ENCODE data around the gene WWOX. TPM values are rescaled to one million over a fixed set of nuclear protein-coding genes. Genes with fewer than 3 reads are reported as not detected.

The WWOX gene
- total RNA-seq, 1 donor from 2014 or later: 18.6 TPM

GRCh38 chr16:78563905-78564304 lies 464.5 kb downstream of the WWOX start:
- H3K4me1 Mint-ChIP-seq (ENCODE audit: unreplicated experiment): no peaks in the 10 kb centered on the region
- no peak overlapping the region for H3K4me3 Mint-ChIP-seq (ENCODE audit: unreplicated experiment)
- H3K27me3 Mint-ChIP-seq (ENCODE audit: unreplicated experiment): no peaks in the 10 kb centered on the region
- no peaks in the 10 kb centered on the region for H3K9me3 Mint-ChIP-seq (ENCODE audit: unreplicated experiment)
- TF ChIP-seq CTCF (IDR thresholded peaks at IDR 0.05; ENCODE audit: unreplicated experiment): no peak
- no peak overlapping the region for H3K27ac Mint-ChIP-seq (ENCODE audit: unreplicated experiment)
- no peaks in the 10 kb centered on the region for H3K36me3 Mint-ChIP-seq (ENCODE audit: low read depth, unreplicated experiment)
- DNase-seq (ENCODE audit: low spot score): no peak

GRCh38 chr16:78566397-78567073 lies 467.1 kb downstream of the WWOX start:
- Mint-ChIP-seq H3K36me3 (ENCODE audit: low read depth, unreplicated experiment) (no peaks in the 10 kb centered on the region), H3K4me3 (ENCODE audit: unreplicated experiment) (no peak overlapping the region), H3K27ac (ENCODE audit: unreplicated experiment) (no peak overlapping the region), H3K4me1 (ENCODE audit: unreplicated experiment) (no peaks in the 10 kb centered on the region), H3K9me3 (ENCODE audit: unreplicated experiment) (no peaks in the 10 kb centered on the region), H3K27me3 (ENCODE audit: unreplicated experiment) (no peaks in the 10 kb centered on the region)
- TF ChIP-seq CTCF (IDR thresholded peaks at IDR 0.05; ENCODE audit: unreplicated experiment): no peak
- no peak for DNase-seq (ENCODE audit: low spot score)

GRCh38 chr16:78570399-78571141 lies 471.1 kb downstream of the WWOX start:
- Mint-ChIP-seq H3K27ac (ENCODE audit: unreplicated experiment) (no peak overlapping the region), H3K9me3 (ENCODE audit: unreplicated experiment) (no peaks in the 10 kb centered on the region), H3K4me1 (ENCODE audit: unreplicated experiment) (no peaks in the 10 kb centered on the region), H3K27me3 (ENCODE audit: unreplicated experiment) (no peaks in the 10 kb centered on the region), H3K36me3 (ENCODE audit: low read depth, unreplicated experiment) (no peaks in the 10 kb centered on the region), H3K4me3 (ENCODE audit: unreplicated experiment) (no peak overlapping the region)
- DNase-seq (ENCODE audit: low spot score): no peak
- no peak for TF ChIP-seq CTCF (IDR thresholded peaks at IDR 0.05; ENCODE audit: unreplicated experiment)

GRCh38 chr16:78571434-78571833 lies 472.0 kb downstream of the WWOX start:
- Mint-ChIP-seq H3K36me3 (ENCODE audit: low read depth, unreplicated experiment) (no peaks in the 10 kb centered on the region), H3K4me1 (ENCODE audit: unreplicated experiment) (no peaks in the 10 kb centered on the region), H3K9me3 (ENCODE audit: unreplicated experiment) (no peaks in the 10 kb centered on the region), H3K27ac (ENCODE audit: unreplicated experiment) (no peak overlapping the region), H3K4me3 (ENCODE audit: unreplicated experiment) (no peak overlapping the region), H3K27me3 (ENCODE audit: unreplicated experiment) (no peaks in the 10 kb centered on the region)
- no peak for DNase-seq (ENCODE audit: low spot score)
- no peak for TF ChIP-seq CTCF (IDR thresholded peaks at IDR 0.05; ENCODE audit: unreplicated experiment)

GRCh38 chr16:78571898-78572358 lies 472.5 kb downstream of the WWOX start:
- no peak overlapping the region for H3K27ac Mint-ChIP-seq (ENCODE audit: unreplicated experiment)
- no peak overlapping the region for H3K4me3 Mint-ChIP-seq (ENCODE audit: unreplicated experiment)
- no peaks in the 10 kb centered on the region for H3K9me3 Mint-ChIP-seq (ENCODE audit: unreplicated experiment)
- H3K27me3 Mint-ChIP-seq (ENCODE audit: unreplicated experiment): no peaks in the 10 kb centered on the region
- H3K36me3 Mint-ChIP-seq (ENCODE audit: low read depth, unreplicated experiment): no peaks in the 10 kb centered on the region
- DNase-seq (ENCODE audit: low spot score): no peak
- no peaks in the 10 kb centered on the region for H3K4me1 Mint-ChIP-seq (ENCODE audit: unreplicated experiment)
- no peak for TF ChIP-seq CTCF (IDR thresholded peaks at IDR 0.05; ENCODE audit: unreplicated experiment)
